NCI-H1436 (cell line): ENCODE measurements around the gene EYA2.

Experiments used
- DNase-seq: peaks from one replicate; lab custom pipeline; 2025; lab: John Stamatoyannopoulos, UW

Gene EYA2

DNA sequence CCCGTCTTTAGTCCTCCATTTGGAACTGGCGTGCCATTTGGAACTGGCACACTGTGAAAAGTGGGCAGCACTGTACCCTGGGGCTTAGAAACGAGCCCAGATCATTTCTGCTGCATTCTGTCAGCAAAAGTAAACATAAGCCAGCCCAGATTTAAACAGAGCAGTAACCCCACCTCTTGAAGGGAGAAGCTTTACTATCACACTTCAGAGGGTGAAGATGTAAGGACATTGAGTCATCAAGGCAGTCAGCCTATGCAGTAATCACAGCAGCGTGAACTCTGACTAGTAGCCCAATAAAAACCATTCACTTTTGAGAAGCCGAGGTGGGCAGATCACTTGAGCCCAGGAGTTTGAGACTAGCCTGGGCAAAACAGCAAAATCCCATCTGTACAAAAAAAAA, 216.9 kb downstream of the EYA2 start:
- DNase-seq, result no peak

DNA sequence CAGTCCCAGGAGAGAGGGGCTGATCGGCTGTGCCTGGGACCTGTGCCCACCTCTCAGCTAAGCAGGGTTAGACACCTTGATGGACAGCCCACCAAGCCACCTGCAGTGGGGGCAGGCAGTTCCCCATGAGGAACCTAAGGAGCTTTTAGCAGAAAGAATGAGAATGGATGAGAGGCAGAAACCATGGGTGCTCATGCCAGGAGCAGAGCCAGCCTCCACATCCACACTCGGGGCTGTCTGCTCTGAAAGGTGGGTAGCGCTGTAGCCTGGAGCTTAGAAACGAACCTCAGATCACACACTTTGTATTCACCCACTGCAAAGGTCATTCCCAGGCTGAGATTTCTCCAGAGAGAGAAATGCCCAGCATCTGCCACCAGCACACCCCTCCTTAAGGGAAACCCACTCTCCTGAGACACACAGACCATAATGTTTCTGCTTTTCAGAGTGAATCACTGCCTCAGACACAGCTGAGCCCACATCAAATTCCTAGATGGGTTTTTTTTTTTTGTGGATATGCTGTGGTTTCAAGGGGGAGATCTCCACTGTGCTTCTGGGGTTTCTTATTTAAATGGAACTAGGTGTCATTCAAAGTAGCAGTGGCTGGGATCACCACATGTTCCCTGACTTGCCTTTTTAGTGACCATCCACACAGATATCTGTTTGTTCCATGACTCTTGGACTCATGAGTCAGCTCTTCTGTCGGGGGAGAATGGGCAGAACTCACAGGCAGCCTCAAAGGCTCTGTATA, 218.9 kb downstream of the EYA2 start:
- no peak for DNase-seq

DNA sequence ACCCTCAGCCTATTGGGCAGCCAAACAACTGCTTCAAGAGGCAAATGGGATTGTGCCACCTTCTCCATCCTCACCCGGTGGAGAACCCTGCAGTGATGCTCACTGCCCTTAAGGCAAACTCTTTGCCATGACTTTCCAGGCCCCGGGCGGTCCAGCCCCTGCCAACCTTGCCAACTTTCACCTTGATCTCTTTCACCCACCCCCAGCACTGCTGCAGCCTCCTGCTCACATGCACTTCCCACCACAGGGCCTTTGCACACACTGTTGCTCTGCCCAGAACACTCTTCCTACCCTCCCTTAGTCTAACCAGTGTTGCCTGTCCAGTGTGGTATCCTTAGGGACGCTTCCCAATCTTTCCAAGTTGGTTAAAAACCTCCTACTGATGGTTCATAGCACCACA, 221.1 kb downstream of the EYA2 start:
- no peak for DNase-seq

GRCh38 chr20:47117371-47117770, 222.7 kb downstream of the EYA2 start:
- no peak for DNase-seq

GRCh38 chr20:47117773-47118172, 223.1 kb downstream of the EYA2 start:
- no peak for DNase-seq

DNA sequence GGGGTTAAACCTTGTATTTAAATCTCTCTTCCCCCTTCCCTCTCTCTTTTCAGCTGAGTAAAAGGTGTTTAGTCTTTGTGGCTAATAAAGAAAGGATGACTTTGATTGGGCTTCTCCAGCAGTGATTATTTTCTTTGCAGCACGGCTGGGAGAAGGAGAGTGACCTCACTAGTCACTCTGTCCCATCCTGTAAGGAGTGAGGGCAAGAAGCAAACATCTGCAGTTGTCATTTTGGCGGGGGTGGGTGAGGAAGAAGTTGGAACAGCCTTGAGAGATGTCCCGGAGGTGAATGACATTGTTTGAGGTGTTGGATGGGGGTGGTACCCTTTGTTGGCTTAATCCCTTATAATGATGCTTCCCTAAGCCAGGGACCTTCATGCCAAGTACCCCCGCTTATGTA, 223.6 kb downstream of the EYA2 start:
- DNase-seq, result no peak

- no peak for DNase-seq
These were observed 224.0 kb downstream of the EYA2 start for GRCh38 chr20:47118641-47119040.

DNA sequence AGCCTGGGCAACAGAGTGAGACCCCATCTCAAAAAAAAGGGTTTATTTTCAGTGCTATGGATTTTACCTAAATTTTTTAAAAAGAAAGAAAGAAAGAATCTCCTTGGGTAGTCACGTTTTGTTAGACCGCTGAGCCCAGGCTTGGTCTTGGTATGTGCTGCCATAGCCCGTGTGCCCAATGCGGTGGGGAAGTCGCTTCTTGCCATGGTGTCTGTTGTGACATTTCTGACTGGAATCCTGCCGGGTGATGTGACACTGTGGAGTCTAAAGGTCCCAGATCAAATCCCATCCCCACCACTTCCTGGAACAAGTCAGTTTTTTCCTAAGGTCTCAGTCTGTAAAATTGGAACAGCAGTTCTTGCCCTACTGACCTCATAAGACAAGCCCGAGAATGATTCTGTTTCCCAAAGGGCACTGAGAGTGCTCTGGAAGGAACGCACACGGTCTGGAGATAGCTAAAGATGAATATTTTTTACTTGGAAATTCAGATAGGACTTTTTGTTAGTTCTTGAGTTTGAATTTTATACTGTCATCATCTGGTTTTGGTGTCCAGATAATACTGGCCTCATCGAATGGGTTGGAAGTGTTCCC, 225.8 kb downstream of the EYA2 start:
- no peak for DNase-seq

GRCh38 chr20:47122560-47122959, 227.9 kb downstream of the EYA2 start:
- DNase-seq, result no peak

GRCh38 chr20:47124181-47124717, 229.6 kb downstream of the EYA2 start:
- no peak for DNase-seq

DNA sequence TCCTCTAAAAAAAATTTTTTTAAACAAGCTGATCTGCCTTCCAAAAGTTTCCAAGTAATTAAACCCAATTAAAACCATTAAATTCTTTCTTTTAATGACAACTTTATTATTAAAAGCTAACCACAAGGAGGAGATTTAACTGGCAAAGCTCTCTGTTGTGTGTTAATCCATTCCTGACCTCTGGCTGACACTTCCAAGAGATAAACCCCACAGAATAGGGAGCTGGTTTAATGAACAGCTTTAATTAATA, 230.8 kb downstream of the EYA2 start:
- no peak for DNase-seq

- no peak for DNase-seq
These were observed 231.3 kb downstream of the EYA2 start for GRCh38 chr20:47125758-47126591.

DNA sequence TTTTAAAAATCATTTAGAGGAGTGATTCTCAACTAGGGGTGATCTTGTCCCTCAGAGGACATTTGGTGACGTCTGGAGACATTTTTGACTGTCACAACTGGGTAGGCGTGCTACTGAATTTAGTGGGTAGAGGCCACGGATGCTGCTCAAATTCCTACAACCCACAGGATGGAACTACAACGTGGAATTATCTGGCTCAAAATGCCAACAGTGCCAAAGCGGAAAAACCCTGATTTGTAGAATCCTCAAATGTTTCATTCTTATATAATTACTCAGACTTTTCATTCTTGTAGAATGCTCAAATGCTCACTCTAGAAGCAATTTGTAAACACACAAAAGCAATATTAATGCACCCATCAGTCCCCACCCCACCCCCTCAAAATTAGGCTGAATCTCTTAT, 232.1 kb downstream of the EYA2 start:
- no peak for DNase-seq

DNA sequence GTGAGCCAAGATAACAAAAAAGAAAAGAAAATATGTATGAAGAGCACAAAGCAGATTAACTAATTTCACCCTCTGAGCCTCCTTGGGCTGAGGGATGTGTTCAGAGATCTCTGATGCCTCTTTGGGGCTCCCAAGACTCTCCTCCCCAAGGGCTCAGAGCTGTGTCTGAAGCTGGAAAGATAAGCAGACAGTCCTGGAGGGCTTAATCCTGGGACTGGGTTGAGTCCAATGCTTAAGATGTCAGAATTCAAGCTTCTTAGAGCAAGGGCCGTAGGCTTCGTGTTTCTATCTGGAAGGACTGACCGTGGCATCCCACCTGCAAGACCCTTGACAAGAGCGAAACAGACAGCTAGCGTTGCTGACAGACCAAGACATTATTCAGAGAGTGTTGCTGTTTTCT, 232.9 kb downstream of the EYA2 start:
- DNase-seq, result no peak

GRCh38 chr20:47127999-47128398, 233.4 kb downstream of the EYA2 start:
- DNase-seq, result no peak

DNA sequence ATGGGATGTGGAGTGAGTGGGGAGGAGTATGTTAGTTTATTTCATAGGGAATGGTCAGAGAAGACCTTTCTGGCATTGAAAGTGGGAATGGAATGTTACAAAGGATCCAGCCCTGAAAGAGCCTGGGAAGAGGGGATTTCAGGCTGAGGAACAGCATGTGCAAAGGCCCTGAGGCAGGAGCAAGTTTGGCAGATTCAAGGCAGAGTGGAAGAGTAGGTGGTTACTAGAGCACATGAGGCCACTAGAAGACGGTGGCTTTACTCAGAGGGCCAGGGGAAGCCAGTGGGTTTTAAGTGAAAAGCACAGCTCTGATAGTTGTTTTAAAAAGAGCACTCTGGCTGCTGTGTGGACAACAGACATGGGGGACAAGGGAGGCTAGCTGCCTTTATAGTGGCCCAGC, 234.7 kb downstream of the EYA2 start:
- DNase-seq, result no peak

DNA sequence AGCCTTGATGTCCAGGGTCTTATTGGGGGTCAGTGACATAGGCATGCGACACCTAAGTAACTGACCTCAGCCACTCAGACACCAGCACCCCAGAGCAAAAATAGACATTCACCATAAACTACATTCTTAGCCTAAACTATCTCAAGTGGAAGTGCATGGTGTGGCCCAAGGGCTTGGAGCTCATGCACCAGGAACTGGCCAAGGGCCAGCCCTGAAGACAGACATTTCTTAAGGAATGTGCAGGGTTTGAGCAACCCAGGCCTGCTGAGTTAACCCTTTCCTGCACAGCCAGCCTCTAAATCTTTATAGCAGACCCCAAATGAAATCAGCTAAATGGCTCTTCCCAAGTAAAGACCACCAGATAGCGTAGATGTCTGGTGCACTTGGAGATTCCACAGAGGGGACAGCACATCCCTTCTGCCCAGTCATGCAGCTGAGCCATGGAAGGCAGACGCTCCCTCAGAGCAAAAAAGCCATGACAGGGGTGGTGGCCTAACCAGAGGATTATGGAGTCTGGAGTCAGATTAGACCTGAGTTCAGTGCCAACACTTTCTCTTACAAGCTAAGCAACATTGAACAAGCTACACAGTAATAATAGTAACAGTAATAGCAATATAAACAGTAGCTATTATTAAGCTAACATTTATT, 239.3 kb downstream of the EYA2 start:
- DNase-seq, result no peak

DNA sequence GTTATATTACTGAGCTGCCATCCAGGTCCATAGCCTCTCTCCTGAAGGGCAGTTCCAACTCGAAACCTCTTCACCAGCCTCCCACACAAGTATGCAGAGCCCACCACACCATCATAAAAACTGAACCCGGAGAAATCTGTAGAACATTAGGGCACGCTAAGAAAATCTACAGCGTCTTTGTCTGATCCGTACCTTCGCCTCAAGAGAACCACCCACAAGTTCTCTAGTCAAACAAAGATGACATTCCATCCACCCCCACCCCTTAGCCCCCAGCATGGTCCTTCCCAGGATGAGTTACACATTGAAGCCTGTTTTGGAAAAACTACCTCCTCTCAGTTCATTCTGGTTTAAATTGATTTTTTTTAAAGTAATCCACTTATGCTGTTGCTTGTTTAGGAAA, 242.1 kb downstream of the EYA2 start:
- no peak for DNase-seq

DNA sequence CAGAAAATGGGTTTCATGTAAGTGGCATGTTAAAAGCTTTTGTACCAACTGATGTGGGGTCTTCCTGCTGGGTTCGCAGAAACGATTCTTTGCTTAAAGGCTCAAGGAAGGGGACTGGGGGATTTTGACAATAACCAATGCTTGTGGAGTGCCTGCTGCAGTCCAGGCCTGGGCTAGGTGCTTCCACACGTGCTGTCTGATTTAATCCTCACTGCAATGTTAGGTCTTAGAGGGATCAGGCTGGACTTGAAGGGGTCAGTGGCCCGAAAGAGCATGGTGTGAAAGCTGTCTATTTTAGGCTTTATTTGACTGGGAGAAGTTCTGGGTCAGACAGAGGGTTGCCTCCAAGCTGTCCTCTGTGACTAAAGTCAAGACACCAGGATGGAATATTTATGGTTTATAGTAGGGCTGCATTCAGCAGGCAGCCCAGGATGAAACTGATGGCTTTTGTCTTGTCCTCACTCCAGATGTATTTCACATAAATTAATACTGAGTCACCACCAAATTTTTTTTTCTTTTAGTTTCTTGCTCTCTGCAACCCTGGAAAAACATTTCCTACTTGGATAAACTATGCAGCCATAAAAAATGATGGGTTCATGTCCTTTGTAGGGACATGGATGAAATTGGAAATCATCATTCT, 242.7 kb downstream of the EYA2 start:
- DNase-seq, result no peak

GRCh38 chr20:47139934-47140535, 245.4 kb downstream of the EYA2 start:
- no peak for DNase-seq

DNA sequence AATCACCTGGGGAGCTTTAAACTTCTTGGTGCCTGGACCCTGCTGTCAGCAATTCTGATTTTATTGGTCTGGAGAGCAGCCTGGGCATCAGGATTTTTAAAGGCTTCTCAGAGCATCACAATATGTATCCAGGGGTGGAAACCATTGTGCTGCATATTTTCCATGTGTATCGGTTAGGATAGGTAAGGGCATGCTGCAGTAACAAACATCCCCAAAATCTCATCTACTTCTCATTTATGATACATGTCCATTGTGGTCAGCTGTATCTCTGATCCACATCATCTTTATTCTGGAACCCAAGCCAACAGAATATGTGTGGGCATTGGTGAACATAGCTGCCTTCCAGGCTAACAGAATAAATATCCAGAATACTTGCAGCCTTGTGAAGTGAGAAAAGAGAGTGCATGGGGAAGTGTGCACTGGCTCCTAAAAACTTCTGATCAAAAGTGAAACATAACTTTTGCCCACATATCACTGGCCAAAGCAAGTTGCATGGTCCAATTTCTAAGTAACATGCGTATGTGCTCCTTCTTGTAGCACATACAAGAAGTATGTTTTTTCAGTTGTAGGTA, 246.8 kb downstream of the EYA2 start:
- DNase-seq, result no peak
